Right atrium auricular region (tissue), 2 donors: ENCODE measurements around the gene DET1. TPM values are rescaled to one million over a fixed set of nuclear protein-coding genes. Genes with fewer than 3 reads are reported as not detected.

Experiments
- DNase-seq: peaks from one replicate; pipeline ENCODE4 v3.0.0-alpha.2; 2019; ENCODE audit warnings: low spot score
- H3K27ac ChIP-seq, 2 donors: fragments of 200-600 bp; sonication (generic); 1 replicate in 1 of 2; 2 replicates in 1 of 2; pipeline ENCODE4 v1.5.1; 2016 to 2019
- H3K27me3 ChIP-seq, 2 donors: fragments of 200-600 bp; sonication (generic); one replicate each; pipeline versions ENCODE4 v1.5.1 to v1.6.0; 2017 to 2019
- H3K36me3 ChIP-seq: fragments of 200-600 bp; sonication (generic); one replicate; pipeline ENCODE4 v1.5.1; 2016
- H3K4me1 ChIP-seq, 2 donors: fragments of 200-600 bp; sonication (generic); one replicate each; pipeline versions ENCODE4 v1.5.1 to v1.6.0; 2017 to 2019
- H3K4me3 ChIP-seq, 2 donors: fragments of 200-600 bp; sonication (generic); 1 replicate in 1 of 2; 2 replicates in 1 of 2; pipeline ENCODE4 v1.5.1; 2017 to 2019; ENCODE audit warnings: mild to moderate bottlenecking in 1 of 2, moderate library complexity in 1 of 2
- H3K9me3 ChIP-seq, 2 donors: fragments of 200-600 bp; sonication (generic); one replicate each; pipeline ENCODE4 v1.5.1; 2019
- CTCF ChIP-seq, 2 donors: fragments of 200-600 bp; sonication (generic); IDR thresholded peaks; one replicate each; pipeline ENCODE4 v1.5.1; 2019; ENCODE audit warnings: antibody characterized with exemption in 2 of 2
- total RNA-seq, 2 donors: library from RNA; depleted of rRNA; stranded (reverse); fragments of >200 nt; gene quantifications; one replicate each; pipeline ENCODE4 v1.1.0, GENCODE V29; 2016

Gene DET1
- total RNA-seq, 2 donors from 2014 or later = 5.1 to 8.7 TPM

- Histone ChIP-seq H3K27me3 (no peaks in the 10 kb centered on the region), H3K9me3 (peaks cover 0 to 3% of the 10 kb centered on the region in 2 donors), H3K4me3 (no peak overlapping the region), H3K4me1 (no peaks in the 10 kb centered on the region), H3K27ac (no peak overlapping the region), H3K36me3 (no peaks in the 10 kb centered on the region)
- no peak for TF ChIP-seq CTCF (IDR thresholded peaks at IDR 0.05)
- DNase-seq = no peak
Observed at GRCh38 chr15:88579322-88579721, 32.8 kb upstream of the DET1 start.

- Histone ChIP-seq H3K4me1 (peaks cover 0 to 5% of the 10 kb centered on the region in 2 donors), H3K9me3 (no peaks in the 10 kb centered on the region), H3K27ac (no peak overlapping the region), H3K4me3 (no peak overlapping the region), H3K27me3 (no peaks in the 10 kb centered on the region), H3K36me3 (no peaks in the 10 kb centered on the region)
- DNase-seq = no peak
- no peak for TF ChIP-seq CTCF (IDR thresholded peaks at IDR 0.05)
Observed at GRCh38 chr15:88574655-88575054, 28.2 kb upstream of the DET1 start.

GRCh38 chr15:88574077-88574476, 27.6 kb upstream of the DET1 start:
- no peak overlapping the region for H3K27ac ChIP-seq
- no peaks in the 10 kb centered on the region for H3K36me3 ChIP-seq
- no peaks in the 10 kb centered on the region for H3K27me3 ChIP-seq
- TF ChIP-seq CTCF (IDR thresholded peaks at IDR 0.05) = no peak
- peaks cover 0 to 5% of the 10 kb centered on the region in 2 donors for H3K4me1 ChIP-seq
- H3K4me3 ChIP-seq = no peak overlapping the region
- DNase-seq = no peak
- no peaks in the 10 kb centered on the region for H3K9me3 ChIP-seq

GRCh38 chr15:88571852-88572259, 25.4 kb upstream of the DET1 start:
- Histone ChIP-seq H3K27ac (peak overlapping the region; percentile 43 to 51), H3K9me3 (no peaks in the 10 kb centered on the region), H3K36me3 (no peaks in the 10 kb centered on the region), H3K4me3 (no peak overlapping the region), H3K4me1 (peaks cover 0 to 5% of the 10 kb centered on the region in 2 donors), H3K27me3 (no peaks in the 10 kb centered on the region)
- no peak for DNase-seq
- TF ChIP-seq CTCF (IDR thresholded peaks at IDR 0.05) = no peak

- H3K36me3 ChIP-seq = no peaks in the 10 kb centered on the region
- H3K4me3 ChIP-seq = no peak overlapping the region
- peaks cover 0 to 5% of the 10 kb centered on the region in 2 donors for H3K4me1 ChIP-seq
- DNase-seq = no peak
- H3K27ac ChIP-seq = peak overlapping the region; percentile 43 to 51
- TF ChIP-seq CTCF (IDR thresholded peaks at IDR 0.05) = no peak
- no peaks in the 10 kb centered on the region for H3K9me3 ChIP-seq
- no peaks in the 10 kb centered on the region for H3K27me3 ChIP-seq
Observed at GRCh38 chr15:88571153-88571851, 24.8 kb upstream of the DET1 start.

- Histone ChIP-seq H3K36me3 (no peaks in the 10 kb centered on the region), H3K4me3 (no peak overlapping the region), H3K4me1 (peaks cover 0 to 5% of the 10 kb centered on the region in 2 donors), H3K9me3 (no peaks in the 10 kb centered on the region), H3K27ac (no peak overlapping the region), H3K27me3 (no peaks in the 10 kb centered on the region)
- TF ChIP-seq CTCF (IDR thresholded peaks at IDR 0.05) = no peak
- no peak for DNase-seq
Observed at GRCh38 chr15:88568589-88568988, 22.1 kb upstream of the DET1 start.
